DOHH2 (cell line): ENCODE results near the gene NDFIP2.

Experiments
- EZH2phosphoT487 ChIP-seq: fragments of 200-600 bp; sonication (generic); IDR thresholded peaks from 2 replicates; pipeline ENCODE4 v1.6.1; 2017; ENCODE audit warnings: borderline replicate concordance, mild to moderate bottlenecking, antibody characterized with exemption, low read length, moderate library complexity, mixed read lengths
- TF ChIP-seq, protein P1 (sequence below): fragments of 200-600 bp; sonication (generic); IDR thresholded peaks from one replicate; pipeline ENCODE4 v1.5.1; 2014; ENCODE audit warnings: antibody characterized with exemption, mild to moderate bottlenecking, low read depth, low read length; ENCODE audit not compliant: poor library complexity, severe bottlenecking

DNA sequence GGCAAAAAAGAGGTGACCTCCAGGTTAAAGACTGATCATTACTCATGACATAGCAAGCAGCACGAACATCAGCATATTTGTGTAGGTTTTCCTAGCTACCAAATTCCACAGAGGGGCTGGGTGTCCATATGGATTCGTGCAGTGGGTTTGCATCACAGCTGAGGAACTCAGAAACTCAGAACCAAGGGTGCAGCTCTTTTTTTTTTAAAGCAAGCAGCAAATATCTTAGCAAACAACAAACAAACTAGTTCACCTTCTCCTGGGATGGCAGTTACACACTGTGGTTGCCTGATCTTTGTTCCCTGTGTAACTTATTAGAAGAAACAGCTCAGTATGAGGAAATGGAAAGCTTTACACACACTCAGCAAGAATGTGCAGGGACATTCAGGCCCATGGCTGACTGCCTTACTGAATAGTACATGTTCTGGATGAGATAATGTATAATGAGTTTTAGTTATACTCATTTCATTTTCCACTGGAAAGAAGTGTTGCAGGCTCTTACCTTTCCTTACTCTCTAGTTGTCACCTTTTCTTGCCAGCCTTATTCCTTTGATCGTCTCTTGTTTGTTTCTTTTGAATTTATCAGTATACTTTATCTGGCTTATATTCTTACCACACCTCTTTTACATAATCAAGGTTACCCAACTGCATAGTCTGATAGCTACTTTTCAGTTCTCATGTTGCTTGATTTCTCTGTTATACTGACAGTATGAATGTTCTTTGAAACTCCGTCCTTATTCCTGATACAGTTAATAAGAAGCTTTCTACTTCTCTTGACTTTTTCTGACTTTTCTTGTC, 4.3 kb downstream of the NDFIP2 start:
- TF ChIP-seq, protein P1, sequence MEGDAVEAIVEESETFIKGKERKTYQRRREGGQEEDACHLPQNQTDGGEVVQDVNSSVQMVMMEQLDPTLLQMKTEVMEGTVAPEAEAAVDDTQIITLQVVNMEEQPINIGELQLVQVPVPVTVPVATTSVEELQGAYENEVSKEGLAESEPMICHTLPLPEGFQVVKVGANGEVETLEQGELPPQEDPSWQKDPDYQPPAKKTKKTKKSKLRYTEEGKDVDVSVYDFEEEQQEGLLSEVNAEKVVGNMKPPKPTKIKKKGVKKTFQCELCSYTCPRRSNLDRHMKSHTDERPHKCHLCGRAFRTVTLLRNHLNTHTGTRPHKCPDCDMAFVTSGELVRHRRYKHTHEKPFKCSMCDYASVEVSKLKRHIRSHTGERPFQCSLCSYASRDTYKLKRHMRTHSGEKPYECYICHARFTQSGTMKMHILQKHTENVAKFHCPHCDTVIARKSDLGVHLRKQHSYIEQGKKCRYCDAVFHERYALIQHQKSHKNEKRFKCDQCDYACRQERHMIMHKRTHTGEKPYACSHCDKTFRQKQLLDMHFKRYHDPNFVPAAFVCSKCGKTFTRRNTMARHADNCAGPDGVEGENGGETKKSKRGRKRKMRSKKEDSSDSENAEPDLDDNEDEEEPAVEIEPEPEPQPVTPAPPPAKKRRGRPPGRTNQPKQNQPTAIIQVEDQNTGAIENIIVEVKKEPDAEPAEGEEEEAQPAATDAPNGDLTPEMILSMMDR: no peak
- no peak for TF ChIP-seq EZH2phosphoT487
